Neural progenitor cell (in vitro differentiated cells): ENCODE results near the gene GMIP. TPM values are rescaled to one million over a fixed set of nuclear protein-coding genes. Genes with fewer than 3 reads are reported as not detected.
A peak's percentile ranks its signal among the peaks of the same experiment; 100 is the strongest.

Experiments
- DNase-seq: peaks from one replicate; pipeline ENCODE4 v3.0.0-alpha.2; 2016; ENCODE audit warnings: low spot score
- H2AFZ ChIP-seq: fragments of 200-600 bp; sonication (generic); replicated peaks from 2 replicates; pipeline ENCODE4 v1.6.1; 2016; ENCODE audit warnings: antibody characterized with exemption
- H3F3A ChIP-seq: fragments of 200-600 bp; sonication (generic); 2 replicates; pipeline ENCODE4 v1.6.1; 2016; ENCODE audit warnings: antibody characterized with exemption, low read depth
- H3K27ac ChIP-seq: fragments of 200-600 bp; sonication (generic); 2 replicates; pipeline ENCODE4 v1.5.1; 2016; ENCODE audit warnings: mild to moderate bottlenecking
- H3K27me3 ChIP-seq: fragments of 200-600 bp; sonication (generic); 2 replicates; pipeline ENCODE4 v1.6.1; 2016; ENCODE audit warnings: mild to moderate bottlenecking, moderate library complexity
- H3K36me3 ChIP-seq: fragments of 200-600 bp; sonication (generic); 2 replicates; pipeline ENCODE4 v1.5.1; 2016
- H3K4me1 ChIP-seq: fragments of 200-600 bp; sonication (generic); 2 replicates; pipeline ENCODE4 v1.6.1; 2016; ENCODE audit warnings: mixed run types
- H3K4me2 ChIP-seq: fragments of 200-600 bp; sonication (generic); 2 replicates; pipeline ENCODE4 v1.6.1; 2016
- H3K4me3 ChIP-seq: fragments of 200-600 bp; sonication (generic); 2 replicates; pipeline ENCODE4 v1.5.1; 2016
- H3K79me2 ChIP-seq: fragments of 200-600 bp; sonication (generic); 2 replicates; pipeline ENCODE4 v1.6.1; 2016; ENCODE audit warnings: low read depth
- H3K9ac ChIP-seq: fragments of 200-600 bp; sonication (generic); 2 replicates; pipeline ENCODE4 v1.6.1; 2016
- H3K9me3 ChIP-seq: fragments of 200-600 bp; sonication (generic); 2 replicates; pipeline ENCODE4 v1.5.1; 2016; ENCODE audit warnings: low read depth
- H4K20me1 ChIP-seq: fragments of 200-600 bp; sonication (generic); 2 replicates; pipeline ENCODE4 v1.6.1; 2016; ENCODE audit warnings: low read depth
- H3K27ac Mint-ChIP-seq: 3 replicates; pipeline ENCODE4 v1.8.0; 2021; ENCODE audit warnings: mixed read lengths
- H3K27me3 Mint-ChIP-seq: 2 replicates; pipeline ENCODE4 v1.8.0; 2022; ENCODE audit warnings: low read depth, mild to moderate bottlenecking, inconsistent platforms, moderate library complexity, mixed read lengths; ENCODE audit not compliant: insufficient read depth
- H3K36me3 Mint-ChIP-seq: 3 replicates; pipeline ENCODE4 v1.8.0; 2021; ENCODE audit warnings: mixed read lengths
- H3K4me1 Mint-ChIP-seq: 3 replicates; pipeline ENCODE4 v1.8.0; 2021; ENCODE audit warnings: mixed read lengths
- H3K4me3 Mint-ChIP-seq: 3 replicates; pipeline ENCODE4 v1.8.0; 2021; ENCODE audit warnings: mild to moderate bottlenecking, moderate library complexity, mixed read lengths
- H3K9me3 Mint-ChIP-seq: 3 replicates; pipeline ENCODE4 v1.8.0; 2020; ENCODE audit warnings: mixed read lengths
- CTCF ChIP-seq: fragments of 200-600 bp; sonication (generic); IDR thresholded peaks from 2 replicates; pipeline ENCODE4 v1.5.1; 2017; ENCODE audit warnings: antibody characterized with exemption, mild to moderate bottlenecking
- EZH2 ChIP-seq: fragments of 200-600 bp; sonication (generic); IDR thresholded peaks from 2 replicates; pipeline ENCODE4 v1.6.1; 2017; ENCODE audit warnings: antibody characterized with exemption, mild to moderate bottlenecking, moderate library complexity
- EZH2phosphoT487 ChIP-seq: fragments of 200-600 bp; sonication (generic); IDR thresholded peaks from 2 replicates; pipeline ENCODE4 v1.6.1; 2017; ENCODE audit warnings: antibody characterized with exemption
- total RNA-seq: library from RNA; depleted of rRNA; stranded (reverse); fragments of >200 nt; gene quantifications from 2 replicates; pipeline ENCODE4 v1.2.3, GENCODE V29; 2015; ENCODE audit warnings: low replicate concordance

Gene GMIP
- total RNA-seq, 1 donor from 2014 or later, result 6.4 TPM

- H3K36me3 Mint-ChIP-seq, result peaks cover 5% of the 10 kb centered on the region
- Histone ChIP-seq H2AFZ (no peak overlapping the region), H3K36me3 (no peaks in the 10 kb centered on the region)
Observed at GRCh38 chr19:19581391-19581790, 62.1 kb downstream of the GMIP start.

GRCh38 chr19:19580418-19580817 lies 63.0 kb downstream of the GMIP start:
- Histone ChIP-seq H3F3A (peaks cover 19% of the 10 kb centered on the region), H3K4me2 (no peak overlapping the region), H3K4me1 (peaks cover 20% of the 10 kb centered on the region), H4K20me1 (peaks cover 6% of the 10 kb centered on the region), H3K27ac (no peak overlapping the region), H3K9ac (no peak overlapping the region), H2AFZ (no peak overlapping the region), H3K36me3 (no peaks in the 10 kb centered on the region), H3K27me3 (peaks cover 8% of the 10 kb centered on the region), H3K4me3 (no peak overlapping the region), H3K79me2 (no peaks in the 10 kb centered on the region), H3K9me3 (no peaks in the 10 kb centered on the region)
- Mint-ChIP-seq H3K4me1 (peaks cover 22% of the 10 kb centered on the region), H3K27ac (no peak overlapping the region), H3K9me3 (no peaks in the 10 kb centered on the region), H3K36me3 (peaks cover 1% of the 10 kb centered on the region), H3K27me3 (peaks cover 2% of the 10 kb centered on the region), H3K4me3 (no peak overlapping the region)
- TF ChIP-seq EZH2, result no peak
- no peak for DNase-seq

More at GRCh38 chr19:19581391-19581790, 62.1 kb downstream of the GMIP start:
- Histone ChIP-seq H3K4me3 (no peak overlapping the region), H3K4me2 (no peak overlapping the region), H3K27me3 (peaks cover 7% of the 10 kb centered on the region), H3F3A (peaks cover 9% of the 10 kb centered on the region), H3K9ac (no peak overlapping the region), H4K20me1 (no peaks in the 10 kb centered on the region), H3K9me3 (no peaks in the 10 kb centered on the region), H3K79me2 (no peaks in the 10 kb centered on the region), H3K27ac (no peak overlapping the region), H3K4me1 (peaks cover 15% of the 10 kb centered on the region)
- no peak overlapping the region for H3K4me3 Mint-ChIP-seq
- H3K4me1 Mint-ChIP-seq, result peaks cover 16% of the 10 kb centered on the region
- no peak for DNase-seq
- no peak overlapping the region for H3K27ac Mint-ChIP-seq
- no peak for TF ChIP-seq EZH2
- no peak for TF ChIP-seq CTCF
- TF ChIP-seq EZH2phosphoT487, result no peak
- peaks cover 2% of the 10 kb centered on the region for H3K27me3 Mint-ChIP-seq
- H3K9me3 Mint-ChIP-seq, result no peaks in the 10 kb centered on the region

GRCh38 chr19:19579533-19580361 lies 63.7 kb downstream of the GMIP start:
- Histone ChIP-seq H3F3A (peaks cover 24% of the 10 kb centered on the region), H3K27ac (no peak overlapping the region), H3K9ac (no peak overlapping the region), H3K9me3 (no peaks in the 10 kb centered on the region), H3K27me3 (peaks cover 8% of the 10 kb centered on the region), H3K4me2 (no peak overlapping the region), H3K4me1 (peaks cover 24% of the 10 kb centered on the region), H3K36me3 (no peaks in the 10 kb centered on the region), H4K20me1 (peaks cover 6% of the 10 kb centered on the region), H3K79me2 (no peaks in the 10 kb centered on the region), H3K4me3 (no peak overlapping the region), H2AFZ (no peak overlapping the region)
- H3K36me3 Mint-ChIP-seq, result no peaks in the 10 kb centered on the region
- H3K4me3 Mint-ChIP-seq, result no peak overlapping the region
- DNase-seq, result peak; percentile 35
- H3K9me3 Mint-ChIP-seq, result no peaks in the 10 kb centered on the region
- H3K27me3 Mint-ChIP-seq, result peaks cover 2% of the 10 kb centered on the region
- peaks cover 25% of the 10 kb centered on the region for H3K4me1 Mint-ChIP-seq
- TF ChIP-seq EZH2phosphoT487, result no peak
- no peak for TF ChIP-seq CTCF
- TF ChIP-seq EZH2, result no peak
- peak overlapping the region; percentile 78 for H3K27ac Mint-ChIP-seq

Other genes with a start within 250 kb of the GMIP start
- 37.9 and 49.8 TPM in 2 replicates for gene GATAD2A, start 238.0 kb downstream of the GMIP start, total RNA-seq
- gene TSSK6, start 128.1 kb downstream of the GMIP start, total RNA-seq, result 4.6 and 7.0 TPM in 2 replicates
- 78.6 and 108 TPM in 2 replicates for gene NDUFA13, start 127.4 kb downstream of the GMIP start, total RNA-seq
- 2.6 and 5.1 TPM in 2 replicates for gene YJEFN3, start 114.7 kb downstream of the GMIP start, total RNA-seq
- 1.0 and 3.3 TPM in 2 replicates for gene CILP2, start 105.4 kb downstream of the GMIP start, total RNA-seq
- 3.2 and 4.8 TPM in 2 replicates for gene PBX4, start 25.0 kb downstream of the GMIP start, total RNA-seq
- 21.2 and 64.8 TPM in 2 replicates for gene LPAR2, start 15.4 kb downstream of the GMIP start, total RNA-seq
- 19.2 and 181 TPM in 2 replicates for gene ATP13A1, start 20.0 kb upstream of the GMIP start, total RNA-seq
- gene ZNF101, start 25.2 kb upstream of the GMIP start, total RNA-seq, result 22.6 and 29.5 TPM in 2 replicates
- 14.4 and 21.0 TPM in 2 replicates for gene ZNF14, start 89.5 kb upstream of the GMIP start, total RNA-seq
- gene ZNF506, start 178.1 kb upstream of the GMIP start, total RNA-seq, result 16.1 and 19.9 TPM in 2 replicates
- gene ZNF253, start 222.2 kb upstream of the GMIP start, total RNA-seq, result 54.5 and 79.2 TPM in 2 replicates